GM18861 (cell line): ENCODE results near the gene PANX1.

Experiments used
- ATAC-seq: cut with Tn5 transposase; IDR thresholded peaks from one replicate; pipeline ENCODE4 v1.9.1; 2021; ENCODE audit not compliant: unreplicated experiment

Gene PANX1

GRCh38 chr11:94183886-94184264 is 55.2 kb downstream of the PANX1 start:
- ATAC-seq, result no peak

- ATAC-seq, result no peak
These were observed 55.7 kb downstream of the PANX1 start for GRCh38 chr11:94184362-94184761.

- ATAC-seq, result no peak
These were observed 56.2 kb downstream of the PANX1 start for GRCh38 chr11:94184846-94185245.

- ATAC-seq, result no peak
These were observed 56.9 kb downstream of the PANX1 start for GRCh38 chr11:94185416-94186084.

GRCh38 chr11:94186342-94187203 is 57.9 kb downstream of the PANX1 start:
- no peak for ATAC-seq

GRCh38 chr11:94193288-94193687 is 64.6 kb downstream of the PANX1 start:
- no peak for ATAC-seq

- no peak for ATAC-seq
These were observed 66.1 kb downstream of the PANX1 start for GRCh38 chr11:94194712-94195111.

GRCh38 chr11:94196363-94196762 is 67.7 kb downstream of the PANX1 start:
- no peak for ATAC-seq

GRCh38 chr11:94198718-94199117 is 70.1 kb downstream of the PANX1 start:
- ATAC-seq, result no peak

- no peak for ATAC-seq
These were observed 70.8 kb downstream of the PANX1 start for GRCh38 chr11:94199136-94200130.

- ATAC-seq, result no peak
These were observed 72.4 kb downstream of the PANX1 start for GRCh38 chr11:94201004-94201465.

- ATAC-seq, result no peak
These were observed 74.4 kb downstream of the PANX1 start for GRCh38 chr11:94203070-94203469.

GRCh38 chr11:94211261-94211830 is 82.7 kb downstream of the PANX1 start:
- no peak for ATAC-seq

- ATAC-seq, result no peak
These were observed 84.3 kb downstream of the PANX1 start for GRCh38 chr11:94212898-94213297.

GRCh38 chr11:94217705-94218104 is 89.1 kb downstream of the PANX1 start:
- no peak for ATAC-seq

- ATAC-seq, result no peak
These were observed 89.7 kb downstream of the PANX1 start for GRCh38 chr11:94218372-94218771.

GRCh38 chr11:94219771-94220170 is 91.1 kb downstream of the PANX1 start:
- no peak for ATAC-seq

GRCh38 chr11:94224078-94224477 is 95.4 kb downstream of the PANX1 start:
- ATAC-seq, result no peak
